MM.1S (cell line): ENCODE results near the gene H1-8.

Source experiments
- DNase-seq: peaks from one replicate; pipeline ENCODE4 v3.0.0-alpha.2; 2015
- H2AFZ ChIP-seq: fragments of 300-600 bp; sonication (generic); 2 replicates; pipeline ENCODE4 v1.6.0; 2016; ENCODE audit warnings: antibody characterized with exemption, low read length
- H3F3A ChIP-seq: fragments of 300-600 bp; sonication (generic); 2 replicates; pipeline ENCODE4 v1.6.1; 2016; ENCODE audit warnings: mild to moderate bottlenecking, antibody characterized with exemption, low read length, moderate library complexity, mixed read lengths; ENCODE audit not compliant: insufficient read depth
- H3K27ac ChIP-seq: fragments of 300-600 bp; sonication (generic); 2 replicates; pipeline ENCODE4 v1.5.1; 2016; ENCODE audit warnings: mild to moderate bottlenecking, low read length
- H3K27me3 ChIP-seq: fragments of 300-600 bp; sonication (generic); replicated peaks from 2 replicates; pipeline ENCODE4 v1.6.0; 2016; ENCODE audit warnings: low read length; ENCODE audit not compliant: insufficient read depth
- H3K36me3 ChIP-seq: fragments of 300-600 bp; sonication (generic); replicated peaks from 2 replicates; pipeline ENCODE4 v1.6.1; 2016; ENCODE audit warnings: mild to moderate bottlenecking, low read length, mixed read lengths; ENCODE audit not compliant: insufficient read depth
- H3K4me1 ChIP-seq: fragments of 300-600 bp; sonication (generic); 2 replicates; pipeline ENCODE4 v1.6.1; 2016; ENCODE audit warnings: low read length, mixed read lengths
- H3K4me2 ChIP-seq: fragments of 300-600 bp; sonication (generic); 2 replicates; pipeline ENCODE4 v1.6.0; 2016; ENCODE audit warnings: low read depth, low read length
- H3K4me3 ChIP-seq: fragments of 300-600 bp; sonication (generic); 2 replicates; pipeline ENCODE4 v1.5.1; 2016; ENCODE audit warnings: low read length, mixed read lengths
- H3K79me2 ChIP-seq: fragments of 300-600 bp; sonication (generic); 2 replicates; pipeline ENCODE4 v1.6.1; 2016; ENCODE audit warnings: mixed run types, low read length, mixed read lengths
- H3K9ac ChIP-seq: fragments of 300-600 bp; sonication (generic); 2 replicates; pipeline ENCODE4 v1.6.1; 2016; ENCODE audit warnings: low read length, mixed read lengths
- H3K9me2 ChIP-seq: fragments of 300-600 bp; sonication (generic); replicated peaks from 2 replicates; pipeline ENCODE4 v1.6.1; 2016; ENCODE audit warnings: mild to moderate bottlenecking, low read length, mixed read lengths; ENCODE audit not compliant: insufficient read depth
- H3K9me3 ChIP-seq: fragments of 300-600 bp; sonication (generic); replicated peaks from 2 replicates; pipeline ENCODE4 v1.6.1; 2016; ENCODE audit warnings: mild to moderate bottlenecking, low read length, mixed read lengths; ENCODE audit not compliant: insufficient read depth
- H4K20me1 ChIP-seq: fragments of 300-600 bp; sonication (generic); 2 replicates; pipeline ENCODE4 v1.6.1; 2016; ENCODE audit warnings: mild to moderate bottlenecking, low read length, moderate library complexity, mixed read lengths; ENCODE audit not compliant: insufficient read depth
- EZH2 ChIP-seq: fragments of 300-600 bp; sonication (generic); optimal IDR thresholded peaks from 2 replicates; pipeline ENCODE3; 2017; ENCODE audit warnings: low read depth, mild to moderate bottlenecking, antibody characterized with exemption, low read length, mixed read lengths
- EZH2phosphoT487 ChIP-seq: fragments of 300-600 bp; sonication (generic); IDR thresholded peaks from 2 replicates; pipeline ENCODE4 v1.6.1; 2018; ENCODE audit warnings: antibody characterized with exemption, low read length
- TF ChIP-seq, protein P1 (sequence below): fragments of 300-600 bp; sonication (generic); IDR thresholded peaks from 2 replicates; pipeline ENCODE4 v1.5.1; 2016; ENCODE audit warnings: antibody characterized with exemption, low read length, mixed read lengths

H1-8 gene

DNA sequence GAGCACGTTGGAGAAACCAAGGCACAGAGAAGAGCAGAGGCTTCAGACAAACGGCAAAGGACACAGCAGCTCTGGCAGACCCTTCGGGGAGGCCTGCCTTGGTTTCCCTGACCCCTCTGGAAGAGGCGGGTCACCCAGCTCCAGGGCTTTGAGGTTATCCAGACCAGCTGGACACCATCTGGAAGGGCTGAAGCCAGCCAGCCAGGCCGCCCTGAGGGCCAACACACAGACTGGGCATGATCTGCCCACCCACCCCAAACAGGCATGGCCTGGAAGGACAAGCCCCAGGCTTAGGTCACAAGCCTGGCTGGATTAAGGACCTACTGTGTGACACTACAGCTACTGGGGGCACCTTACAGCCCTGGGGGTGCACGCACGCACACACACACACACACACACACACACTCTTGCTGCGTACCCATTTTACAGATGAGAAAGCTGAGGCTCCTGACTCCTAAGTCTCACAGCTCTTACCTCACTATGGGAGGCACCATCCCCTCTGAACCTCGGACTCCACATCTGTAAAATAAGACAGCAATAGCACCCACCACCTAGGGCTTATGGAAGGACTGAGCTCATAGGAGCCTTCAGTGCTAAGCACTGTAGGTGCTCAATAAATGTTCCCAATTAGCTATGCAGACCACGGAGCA, 52.7 kb downstream of the H1-8 start:
- Histone ChIP-seq H3K27me3 (no peaks in the 10 kb centered on the region), H3K36me3 (no peaks in the 10 kb centered on the region), H3K27ac (no peak overlapping the region), H3K9me3 (no peaks in the 10 kb centered on the region), H3K79me2 (no peaks in the 10 kb centered on the region), H3K9me2 (no peaks in the 10 kb centered on the region), H3K4me1 (no peaks in the 10 kb centered on the region; the same call in 1 of the 2 replicates), H3F3A (no peaks in the 10 kb centered on the region), H3K4me2 (no peak overlapping the region), H2AFZ (no peak overlapping the region), H3K4me3 (no peak overlapping the region), H4K20me1 (no peaks in the 10 kb centered on the region), H3K9ac (no peak overlapping the region)
- no peak for DNase-seq
- TF ChIP-seq EZH2 (no peak), EZH2phosphoT487 (no peak)
- TF ChIP-seq, protein P1, sequence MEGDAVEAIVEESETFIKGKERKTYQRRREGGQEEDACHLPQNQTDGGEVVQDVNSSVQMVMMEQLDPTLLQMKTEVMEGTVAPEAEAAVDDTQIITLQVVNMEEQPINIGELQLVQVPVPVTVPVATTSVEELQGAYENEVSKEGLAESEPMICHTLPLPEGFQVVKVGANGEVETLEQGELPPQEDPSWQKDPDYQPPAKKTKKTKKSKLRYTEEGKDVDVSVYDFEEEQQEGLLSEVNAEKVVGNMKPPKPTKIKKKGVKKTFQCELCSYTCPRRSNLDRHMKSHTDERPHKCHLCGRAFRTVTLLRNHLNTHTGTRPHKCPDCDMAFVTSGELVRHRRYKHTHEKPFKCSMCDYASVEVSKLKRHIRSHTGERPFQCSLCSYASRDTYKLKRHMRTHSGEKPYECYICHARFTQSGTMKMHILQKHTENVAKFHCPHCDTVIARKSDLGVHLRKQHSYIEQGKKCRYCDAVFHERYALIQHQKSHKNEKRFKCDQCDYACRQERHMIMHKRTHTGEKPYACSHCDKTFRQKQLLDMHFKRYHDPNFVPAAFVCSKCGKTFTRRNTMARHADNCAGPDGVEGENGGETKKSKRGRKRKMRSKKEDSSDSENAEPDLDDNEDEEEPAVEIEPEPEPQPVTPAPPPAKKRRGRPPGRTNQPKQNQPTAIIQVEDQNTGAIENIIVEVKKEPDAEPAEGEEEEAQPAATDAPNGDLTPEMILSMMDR: no peak

DNA sequence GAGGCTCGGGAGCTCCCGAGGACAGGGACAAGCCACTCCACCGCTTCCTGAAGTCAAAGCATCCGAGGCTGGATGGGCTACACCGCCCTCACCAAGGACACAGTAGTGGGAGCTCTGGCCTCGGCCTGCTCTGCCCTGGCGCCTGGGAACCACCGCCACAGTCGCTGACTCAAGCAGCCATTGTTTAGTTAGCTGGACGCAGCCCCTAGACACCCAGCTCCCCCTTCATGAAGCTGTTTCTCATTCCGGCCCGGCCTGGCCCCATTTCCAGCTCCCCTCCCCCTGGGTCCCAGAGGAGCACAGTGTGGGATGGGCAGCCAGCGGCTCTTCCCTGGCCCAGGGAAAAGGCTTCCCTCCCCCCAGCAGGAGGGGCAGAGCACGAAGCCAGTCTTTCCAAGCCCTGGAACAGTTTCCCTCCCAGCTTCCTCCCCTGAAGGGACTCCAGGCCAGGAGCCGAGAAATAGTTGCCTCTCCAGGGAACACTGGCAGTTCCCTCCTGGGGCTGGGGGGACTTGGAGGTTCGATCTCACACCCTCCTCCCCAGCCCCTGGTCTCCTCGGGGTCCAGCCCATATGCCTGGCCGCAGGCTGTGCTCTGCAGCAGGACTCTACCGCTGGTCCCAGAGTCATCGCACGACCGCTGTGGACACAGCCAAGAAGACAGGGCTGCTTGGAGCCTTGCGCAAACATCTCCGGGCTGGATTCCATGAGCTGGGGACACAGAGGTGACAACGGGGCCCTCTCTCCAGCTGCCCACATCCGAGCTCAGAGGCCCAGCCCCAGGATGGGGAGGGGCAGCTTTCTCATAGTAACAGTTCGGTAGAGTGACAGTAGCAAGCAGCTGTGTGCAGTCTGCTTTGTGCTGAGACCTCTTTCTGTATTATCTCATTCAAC, 53.5 kb downstream of the H1-8 start:
- TF ChIP-seq EZH2 (no peak), EZH2phosphoT487 (no peak)
- TF ChIP-seq, protein P1: no peak
- Histone ChIP-seq H2AFZ (no peak overlapping the region), H3K36me3 (no peaks in the 10 kb centered on the region), H3K4me3 (no peak overlapping the region), H3K9ac (no peak overlapping the region), H3K79me2 (no peaks in the 10 kb centered on the region), H3F3A (no peaks in the 10 kb centered on the region), H3K9me3 (no peaks in the 10 kb centered on the region), H4K20me1 (no peaks in the 10 kb centered on the region), H3K4me1 (no peaks in the 10 kb centered on the region; the same call in 1 of the 2 replicates), H3K27ac (no peak overlapping the region), H3K9me2 (no peaks in the 10 kb centered on the region), H3K27me3 (no peaks in the 10 kb centered on the region), H3K4me2 (no peak overlapping the region)
- DNase-seq: no peak

DNA sequence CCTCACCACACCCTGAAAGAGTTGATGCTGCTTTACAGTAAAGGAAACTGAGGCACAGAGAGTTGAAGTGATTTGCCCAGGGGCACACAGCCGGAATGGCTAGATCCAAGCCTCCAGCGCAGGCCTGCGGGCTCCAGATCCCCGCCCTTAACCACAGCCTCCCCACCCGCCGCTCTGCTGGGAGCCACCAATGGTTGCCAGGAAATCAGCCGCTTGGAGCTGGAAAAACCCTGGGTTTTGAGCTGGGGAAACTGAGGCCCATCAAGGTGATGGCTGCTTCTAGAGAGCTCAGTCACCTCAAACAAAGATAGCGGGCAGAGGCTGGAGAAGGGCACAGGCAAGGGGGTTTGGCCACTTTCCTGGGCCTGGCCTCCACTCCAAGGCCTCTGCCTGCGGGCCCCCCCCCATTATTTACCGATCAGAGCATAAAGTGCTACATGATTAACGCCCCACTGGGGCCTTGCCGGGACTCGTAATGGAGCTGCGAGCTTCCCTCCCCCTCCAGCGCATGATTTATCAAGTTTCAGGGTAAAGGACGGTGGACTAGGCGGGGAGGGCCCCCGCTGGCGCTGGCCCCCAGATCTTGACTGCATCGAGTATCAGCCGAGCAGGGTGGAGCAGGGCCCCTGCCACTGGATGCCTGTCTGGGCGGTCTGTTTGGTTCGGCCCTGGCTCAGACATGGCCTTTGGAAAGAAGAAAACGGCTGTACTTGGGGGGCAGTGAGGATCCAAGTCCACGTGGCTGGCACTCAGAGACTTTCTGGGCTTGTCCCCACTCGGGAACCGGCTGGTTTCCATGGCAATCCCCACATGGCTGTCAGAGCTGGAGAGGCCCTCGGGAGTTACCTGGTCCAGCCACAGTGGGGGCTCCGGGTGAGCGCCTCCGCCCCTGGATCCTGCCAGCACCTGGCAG, 54.4 kb downstream of the H1-8 start:
- no peak for DNase-seq
- no peaks in the 10 kb centered on the region for H3K27me3 ChIP-seq
- H4K20me1 ChIP-seq: no peaks in the 10 kb centered on the region
- H3K27ac ChIP-seq: no peak overlapping the region
- no peaks in the 10 kb centered on the region for H3K36me3 ChIP-seq
- no peaks in the 10 kb centered on the region for H3K79me2 ChIP-seq
- H3K9me3 ChIP-seq: no peaks in the 10 kb centered on the region
- no peak overlapping the region for H3K4me3 ChIP-seq
- no peak overlapping the region for H3K4me2 ChIP-seq
- no peak overlapping the region for H3K9ac ChIP-seq
- TF ChIP-seq EZH2phosphoT487: no peak
- no peak for TF ChIP-seq EZH2
- TF ChIP-seq, protein P1: no peak
- no peaks in the 10 kb centered on the region; the same call in 1 of the 2 replicates for H3K4me1 ChIP-seq
- H3K9me2 ChIP-seq: no peaks in the 10 kb centered on the region
- no peaks in the 10 kb centered on the region for H3F3A ChIP-seq
- no peak overlapping the region for H2AFZ ChIP-seq
